Breast epithelium (tissue), 4 donors: ENCODE data around the gene ZNF574. TPM values are rescaled to one million over a fixed set of nuclear protein-coding genes. Genes with fewer than 3 reads are reported as not detected.

Source experiments
- DNase-seq, 2 donors: peaks; one replicate each; pipeline ENCODE4 v3.0.0-alpha.2; 2019; ENCODE audit warnings: low spot score in 2 of 2
- H3K27ac ChIP-seq, 2 donors: fragments of 200-600 bp; sonication (generic) in 1 of 2; one replicate each; pipeline ENCODE4 v1.5.1; 2016 to 2019; ENCODE audit warnings: mild to moderate bottlenecking in 1 of 2
- H3K27me3 ChIP-seq, 2 donors: fragments of 200-600 bp; sonication (generic) in 1 of 2; one replicate each; pipeline versions ENCODE4 v1.5.1 to v1.6.0; 2017 to 2019; ENCODE audit warnings: control low read depth in 1 of 2, mild to moderate bottlenecking in 1 of 2
- H3K36me3 ChIP-seq: fragments of 200-600 bp; one replicate; pipeline ENCODE4 v1.5.1; 2019
- H3K4me1 ChIP-seq, 2 donors: fragments of 200-600 bp; sonication (generic); one replicate each; pipeline ENCODE4 v1.5.1; 2016 to 2019; ENCODE audit warnings: control low read depth in 1 of 2
- H3K4me3 ChIP-seq, 3 donors: fragments of 200-600 bp; sonication (generic); 1 replicate in 2 of 3; 2 replicates in 1 of 3; pipeline ENCODE4 v1.5.1; 2016 to 2019; ENCODE audit warnings: mild to moderate bottlenecking in 3 of 3, moderate library complexity in 2 of 3
- H3K9me3 ChIP-seq, 2 donors: fragments of 200-600 bp; sonication (generic) in 1 of 2; one replicate each; pipeline ENCODE4 v1.5.1; 2016 to 2019; ENCODE audit warnings: control low read depth in 1 of 2
- CTCF ChIP-seq, 3 donors: fragments of 450-650 bp; IDR thresholded peaks; one replicate each; pipeline ENCODE4 v1.5.1; 2016 to 2017; ENCODE audit warnings: antibody characterized with exemption in 3 of 3, mild to moderate bottlenecking in 3 of 3, moderate library complexity in 3 of 3
- POLR2A ChIP-seq: fragments of 450-650 bp; IDR thresholded peaks from one replicate; pipeline ENCODE4 v1.6.1; 2016; ENCODE audit warnings: antibody characterized with exemption, mild to moderate bottlenecking, moderate library complexity
- POLR2AphosphoS5 ChIP-seq, 3 donors: sonication (generic); formaldehyde crosslinking; IDR thresholded peaks; one replicate each; pipeline ENCODE4 v1.6.1; 2017; ENCODE audit warnings: antibody characterized with exemption in 3 of 3
- intact Hi-C: fragments of 100-400 bp; cut with DNase I; formaldehyde crosslinking; loops from one replicate; pipeline ENCODE4 v1.15.1; 2023; ENCODE audit warnings: low total_unique reads
- total RNA-seq, 3 donors: library from RNA; depleted of rRNA; stranded (reverse); fragments of >200 nt; gene quantifications; one replicate each; pipeline ENCODE4 v1.1.0, GENCODE V29; 2016

Gene ZNF574
- total RNA-seq, 3 donors from 2014 or later = 13.8 to 19.2 (median 15.1) TPM

- no peaks in the 10 kb centered on the region for H3K9me3 ChIP-seq
- H3K4me1 ChIP-seq = no peaks in the 10 kb centered on the region
- no peak for DNase-seq
- no peak overlapping the region for H3K27ac ChIP-seq
- no peak for TF ChIP-seq POLR2AphosphoS5 (IDR thresholded peaks at IDR 0.05)
- TF ChIP-seq POLR2A = no peak
- TF ChIP-seq CTCF (IDR thresholded peaks at IDR 0.05) = no peak
- intact Hi-C loops = no loop called here
- no peak overlapping the region for H3K4me3 ChIP-seq
- H3K27me3 ChIP-seq = no peaks in the 10 kb centered on the region
- no peaks in the 10 kb centered on the region for H3K36me3 ChIP-seq
These were observed 39.7 kb downstream of the ZNF574 start for GRCh38 chr19:42115705-42116104.

- H3K36me3 ChIP-seq = no peaks in the 10 kb centered on the region
- H3K27me3 ChIP-seq = no peaks in the 10 kb centered on the region
- H3K4me3 ChIP-seq = no peak overlapping the region
- TF ChIP-seq CTCF (IDR thresholded peaks at IDR 0.05) (no peak), POLR2A (no peak), POLR2AphosphoS5 (IDR thresholded peaks at IDR 0.05) (no peak)
- H3K27ac ChIP-seq = no peak overlapping the region
- no peaks in the 10 kb centered on the region for H3K9me3 ChIP-seq
- no peak for DNase-seq
- intact Hi-C loops = no loop called here
- no peaks in the 10 kb centered on the region for H3K4me1 ChIP-seq
These were observed 40.5 kb downstream of the ZNF574 start for GRCh38 chr19:42116308-42117075.

- DNase-seq = no peak
- intact Hi-C loops = no loop called here
These were observed 41.1 kb downstream of the ZNF574 start for GRCh38 chr19:42117076-42117475.

GRCh38 chr19:42120276-42120980 lies 44.5 kb downstream of the ZNF574 start:
- intact Hi-C loops = no loop called here
- Histone ChIP-seq H3K4me1 (no peaks in the 10 kb centered on the region), H3K9me3 (no peaks in the 10 kb centered on the region), H3K4me3 (no peak overlapping the region), H3K27me3 (no peaks in the 10 kb centered on the region), H3K36me3 (no peaks in the 10 kb centered on the region), H3K27ac (no peak overlapping the region)
- no peak for TF ChIP-seq CTCF (IDR thresholded peaks at IDR 0.05)
- TF ChIP-seq POLR2AphosphoS5 (IDR thresholded peaks at IDR 0.05) = no peak
- TF ChIP-seq POLR2A = no peak
- DNase-seq = no peak

More at GRCh38 chr19:42117076-42117475, 41.1 kb downstream of the ZNF574 start:
- H3K4me3 ChIP-seq = no peak overlapping the region
- H3K4me1 ChIP-seq = no peaks in the 10 kb centered on the region
- TF ChIP-seq POLR2AphosphoS5 (IDR thresholded peaks at IDR 0.05) (no peak), POLR2A (no peak)
- no peak overlapping the region for H3K27ac ChIP-seq
- H3K9me3 ChIP-seq = no peaks in the 10 kb centered on the region
- no peaks in the 10 kb centered on the region for H3K27me3 ChIP-seq
- H3K36me3 ChIP-seq = no peaks in the 10 kb centered on the region

GRCh38 chr19:42121036-42121621 lies 45.2 kb downstream of the ZNF574 start:
- Histone ChIP-seq H3K4me3 (no peak overlapping the region), H3K27me3 (no peaks in the 10 kb centered on the region), H3K9me3 (no peaks in the 10 kb centered on the region), H3K36me3 (no peaks in the 10 kb centered on the region), H3K4me1 (no peaks in the 10 kb centered on the region), H3K27ac (no peak overlapping the region)
- TF ChIP-seq POLR2AphosphoS5 (IDR thresholded peaks at IDR 0.05) (no peak), POLR2A (no peak), CTCF (IDR thresholded peaks at IDR 0.05) (no peak)
- DNase-seq = no peak
- intact Hi-C loops = no loop called here
